NCI-H1694 (cell line): ENCODE measurements around the gene F2.

ENCODE experiments used
- DNase-seq: peaks from one replicate; lab custom pipeline; 2025; lab: John Stamatoyannopoulos, UW

F2 gene

DNA sequence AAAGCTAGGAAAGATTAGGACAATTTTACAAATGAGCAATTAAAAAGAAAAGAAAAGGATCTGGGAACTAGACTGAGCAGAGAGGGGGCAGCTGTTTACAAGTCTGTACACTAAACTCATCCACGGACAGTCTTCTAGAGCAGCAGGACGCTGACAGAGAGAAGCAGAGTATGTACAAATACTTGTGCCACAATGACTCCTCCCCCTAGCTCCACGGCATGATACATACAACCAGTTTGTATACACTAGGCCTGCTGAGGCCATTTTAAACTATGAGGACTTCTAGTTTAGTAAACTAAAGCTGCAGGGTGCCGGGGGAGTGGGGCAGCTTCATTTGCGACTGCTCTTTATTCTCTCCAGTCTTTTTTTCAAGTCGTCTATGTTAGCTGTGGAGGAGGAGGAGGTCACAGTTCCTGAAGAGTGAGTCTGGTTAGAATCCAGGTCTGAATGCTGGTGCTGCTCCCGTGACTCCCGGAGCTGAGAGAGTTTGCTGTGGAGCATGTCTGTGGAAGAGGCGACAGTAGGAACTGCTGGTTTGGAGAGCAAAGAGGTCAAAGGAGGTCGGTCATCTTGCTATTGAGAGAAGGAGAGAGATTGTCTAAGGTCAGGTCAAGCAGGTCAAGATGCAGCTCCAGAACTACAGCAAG lies 24.8 kb downstream of the F2 start:
- DNase-seq = no peak

DNA sequence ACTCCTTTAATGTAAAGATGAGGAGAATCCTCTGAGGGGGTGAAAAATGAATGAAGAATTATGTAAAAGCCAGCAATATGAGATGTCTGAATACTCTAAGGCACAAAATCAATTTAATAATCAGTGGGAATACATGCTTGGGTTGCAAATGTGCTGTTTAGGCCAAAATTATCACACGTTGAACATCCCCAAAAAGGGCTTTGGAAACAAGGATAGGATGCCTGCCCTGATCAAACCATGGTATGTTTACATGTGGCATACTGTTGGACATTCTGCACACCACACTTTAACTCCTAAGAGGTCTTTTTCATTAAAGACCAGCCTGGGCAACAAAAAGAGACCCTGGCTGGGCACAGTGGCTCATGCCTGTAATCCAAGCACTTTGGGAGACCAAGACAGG lies 26.3 kb downstream of the F2 start:
- no peak for DNase-seq

DNA sequence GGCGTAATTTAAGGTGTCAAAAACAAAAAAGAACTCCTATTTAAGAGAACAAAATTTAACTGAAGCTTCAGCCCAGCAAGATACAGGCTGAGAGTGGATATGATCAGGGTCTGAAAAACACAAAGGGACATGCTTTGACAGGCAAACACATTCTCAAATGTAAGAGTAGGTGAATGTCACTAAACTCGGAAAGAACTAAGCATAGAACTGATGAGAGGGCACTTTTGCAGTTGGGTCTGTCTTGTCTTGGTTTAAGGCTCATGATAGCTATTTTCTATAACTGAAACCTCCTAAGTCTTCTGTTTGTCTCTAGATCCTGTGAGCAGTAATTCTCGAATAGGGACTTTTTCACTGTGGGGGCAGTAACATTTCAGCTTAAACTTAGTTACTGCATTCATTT lies 27.0 kb downstream of the F2 start:
- no peak for DNase-seq

DNA sequence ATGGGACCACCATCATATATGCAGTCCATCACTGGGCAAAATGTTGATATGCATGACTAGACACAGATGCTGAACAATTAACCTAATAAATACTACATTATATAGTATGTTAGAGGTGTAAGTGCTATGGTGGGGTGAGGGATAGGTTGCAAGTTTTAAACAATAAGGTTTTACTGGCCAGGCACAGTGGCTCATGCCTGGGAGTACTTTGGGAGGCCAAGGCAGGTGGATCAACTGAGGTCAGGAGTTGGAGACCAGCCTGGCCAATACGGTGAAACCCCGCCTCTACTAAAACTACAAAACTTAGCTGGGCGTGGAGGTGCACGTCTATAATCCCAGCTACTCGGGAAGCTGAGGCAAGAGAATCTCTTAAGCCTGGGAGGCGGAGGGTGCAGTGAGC lies 28.1 kb downstream of the F2 start:
- no peak for DNase-seq

DNA sequence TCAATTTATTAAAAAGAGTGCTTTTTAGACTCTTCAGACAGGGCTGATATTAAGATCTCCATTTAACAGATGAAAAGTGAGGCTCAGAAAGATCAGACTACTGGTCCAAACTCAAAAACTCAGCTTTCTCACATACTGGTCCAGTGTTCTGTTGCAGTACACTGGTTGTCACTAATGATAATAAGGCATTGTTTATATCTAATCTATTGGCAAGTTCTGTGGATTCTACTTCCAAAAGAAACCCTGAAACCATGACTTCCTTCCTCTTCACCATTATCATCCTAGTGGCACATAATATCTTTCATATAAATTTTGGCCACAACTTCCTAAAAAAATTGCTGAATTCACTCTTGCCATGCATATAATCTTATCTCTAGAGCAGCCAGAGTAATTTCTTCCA lies 36.9 kb downstream of the F2 start:
- DNase-seq = no peak

DNA sequence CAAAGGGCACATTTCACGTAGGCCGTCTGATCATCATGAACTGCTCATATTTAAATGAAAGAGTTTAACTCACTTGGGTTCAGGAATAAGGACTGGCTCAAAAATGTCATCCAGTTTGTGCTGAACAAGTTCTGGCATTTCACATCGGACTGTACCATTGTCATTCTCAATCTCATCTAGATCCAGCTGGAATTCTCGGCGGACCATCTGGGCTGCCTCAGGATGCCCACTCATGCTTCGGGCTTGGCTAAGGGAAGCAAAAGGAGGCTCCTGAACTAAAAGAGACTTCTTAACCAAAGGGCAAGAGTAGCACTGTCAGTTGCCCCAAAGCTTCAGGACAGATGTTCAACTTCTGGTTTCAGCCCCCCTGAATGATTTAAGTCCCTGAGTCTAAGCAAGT lies 40.2 kb downstream of the F2 start:
- no peak for DNase-seq

DNA sequence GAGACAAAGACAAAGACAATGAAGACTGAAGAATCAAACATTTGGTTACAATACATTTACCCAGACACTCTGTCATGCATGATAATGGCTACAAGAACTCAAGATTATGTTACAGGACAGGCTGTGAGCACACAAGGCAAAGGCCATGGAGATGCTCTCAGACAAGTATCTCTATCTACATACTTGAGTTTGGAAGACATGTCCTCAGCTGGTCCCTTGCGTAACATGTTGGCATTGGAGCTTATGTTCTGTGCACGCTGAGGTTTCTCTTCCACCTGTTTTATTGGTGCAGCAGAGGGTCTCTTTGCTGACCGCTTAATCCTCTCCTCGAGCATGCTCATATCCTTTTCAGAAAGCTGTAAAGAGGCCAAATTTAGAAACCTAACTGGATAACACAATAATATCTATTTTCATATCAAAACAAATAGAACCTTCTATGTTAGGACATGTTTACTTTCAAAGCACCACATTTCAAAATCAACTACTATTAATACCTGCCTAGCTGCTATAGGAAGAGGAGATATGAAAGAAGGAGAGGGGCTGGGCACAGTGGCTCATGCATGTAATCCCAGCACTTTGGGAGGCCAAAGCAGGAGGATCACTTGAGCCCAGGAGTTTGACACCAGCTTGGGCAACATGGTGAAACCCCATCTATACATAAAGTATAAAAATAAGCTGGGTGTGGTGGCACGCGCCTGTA lies 41.6 kb downstream of the F2 start:
- no peak for DNase-seq

DNA sequence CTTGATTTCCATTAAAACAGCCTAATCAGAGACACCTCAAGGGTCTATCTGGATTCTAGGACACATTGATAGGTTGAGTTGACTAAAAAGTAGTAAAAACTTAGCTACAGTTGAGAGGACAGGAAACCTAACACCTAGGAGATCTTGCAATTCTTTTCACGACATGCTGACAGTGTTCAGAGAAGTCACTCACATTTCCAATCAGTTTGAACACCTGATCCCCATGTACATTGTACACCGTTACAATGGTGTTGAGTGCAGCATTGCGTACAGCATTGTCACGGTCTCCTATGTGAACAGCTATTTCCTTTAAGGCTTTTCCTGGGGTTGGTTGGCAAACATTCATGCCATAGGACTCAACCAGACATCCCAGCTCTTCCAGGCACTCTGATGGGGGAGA lies 42.8 kb downstream of the F2 start:
- DNase-seq = no peak

DNA sequence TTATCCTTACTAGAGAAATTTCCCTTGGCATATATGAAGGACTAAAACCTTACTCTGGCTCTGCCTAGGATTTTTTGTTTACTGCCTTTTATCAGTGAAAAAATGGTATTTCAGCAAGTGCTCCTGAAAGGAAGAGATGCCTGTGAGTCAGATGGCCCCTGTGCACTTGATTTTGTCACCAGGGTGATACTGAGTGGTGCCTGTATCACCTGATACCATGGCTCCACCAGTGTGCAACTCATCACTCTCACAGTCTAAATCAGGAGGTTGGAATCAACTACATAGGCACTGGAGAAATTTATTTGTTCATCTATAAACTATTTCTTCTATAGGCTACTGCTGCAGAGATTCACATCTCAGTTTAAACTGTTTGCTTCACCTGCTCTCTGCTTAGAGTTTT lies 43.2 kb downstream of the F2 start:
- no peak for DNase-seq

DNA sequence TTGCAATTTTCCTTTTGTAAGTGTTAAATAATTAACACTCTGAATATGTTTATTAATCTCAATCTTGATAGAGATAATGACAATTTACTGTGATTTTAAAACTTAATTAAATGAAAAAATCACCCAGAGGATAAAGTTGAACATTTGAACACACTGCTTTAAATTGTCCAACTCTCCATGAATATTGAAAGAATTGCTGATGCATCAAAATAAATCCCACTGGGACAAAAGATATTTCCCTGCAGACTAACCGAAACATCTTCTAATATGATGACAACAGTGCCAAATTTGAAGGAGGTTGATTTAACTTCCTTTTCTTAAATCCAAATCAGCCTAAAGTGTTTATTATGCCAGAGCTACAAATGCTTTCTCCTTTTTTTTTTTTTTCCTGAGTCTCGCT lies 47.6 kb downstream of the F2 start:
- no peak for DNase-seq

DNA sequence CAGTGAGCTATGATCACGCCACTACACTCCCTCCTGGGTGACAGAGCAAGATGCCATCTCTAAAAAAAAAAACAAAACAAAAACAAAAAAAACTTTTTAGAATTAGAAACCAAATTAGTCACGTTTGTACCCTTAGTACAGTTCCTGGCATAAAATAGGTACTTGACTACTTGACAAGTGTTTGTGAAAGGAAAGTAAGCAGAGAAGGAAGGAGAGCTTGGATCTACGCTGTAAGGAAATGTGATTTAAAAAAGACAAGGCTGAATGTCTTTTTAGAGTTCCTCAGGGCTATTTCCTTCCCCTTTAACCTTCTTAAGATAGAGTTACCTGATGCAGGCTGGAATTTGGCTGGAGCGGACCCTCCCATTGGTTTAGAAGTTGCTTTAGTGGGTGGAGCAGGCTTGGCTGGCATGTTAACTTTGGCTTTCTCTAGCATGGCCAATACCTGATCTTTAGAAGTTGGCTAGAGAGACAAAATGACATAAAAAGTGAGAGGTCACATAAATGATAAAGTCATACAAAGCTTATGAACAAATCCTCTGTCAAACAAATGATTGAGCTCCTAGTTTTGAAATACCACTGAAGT lies 50.7 kb downstream of the F2 start:
- DNase-seq = no peak

DNA sequence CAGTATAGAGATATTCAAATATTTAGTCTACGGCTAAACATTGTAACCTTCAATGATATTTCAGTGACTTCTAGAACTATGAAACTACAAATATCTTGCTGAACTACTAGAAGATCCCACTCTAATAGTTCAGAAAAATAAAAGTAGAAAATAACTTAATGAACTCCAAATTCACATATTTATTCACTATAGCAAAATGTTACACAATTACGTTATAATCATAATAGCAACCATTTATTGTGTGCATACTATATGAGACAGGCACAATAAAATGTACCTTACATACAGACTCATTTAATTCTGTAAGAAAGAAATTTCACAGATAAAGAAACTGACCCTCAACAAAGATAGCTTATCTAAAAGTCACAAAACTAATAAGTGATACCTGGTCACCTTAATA lies 57.9 kb downstream of the F2 start:
- DNase-seq = no peak

DNA sequence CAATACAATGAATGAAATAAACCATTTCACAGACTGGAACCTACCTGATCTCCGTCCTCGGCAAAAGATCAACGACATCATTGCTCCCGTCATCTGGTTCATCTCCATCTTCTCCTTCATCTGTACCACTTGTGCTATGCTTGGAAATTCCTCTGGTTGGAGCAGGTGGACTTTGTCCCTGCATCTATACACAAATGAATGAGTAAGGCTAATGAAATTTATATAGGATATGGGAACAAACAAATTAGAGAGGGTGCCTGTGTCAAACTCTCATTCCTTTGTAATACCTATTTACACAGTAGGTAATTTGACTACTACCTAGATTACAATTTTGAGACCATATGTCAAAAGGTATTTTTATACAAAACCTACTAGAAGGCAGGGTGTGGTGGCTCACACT lies 59.4 kb downstream of the F2 start:
- DNase-seq = no peak
